Esophagus muscularis mucosa (tissue), 4 donors: Measurements from ENCODE around the gene APEX1. TPM values are rescaled to one million over a fixed set of nuclear protein-coding genes. Genes with fewer than 3 reads are reported as not detected.
A peak's percentile ranks its signal among the peaks of the same experiment; 100 is the strongest.

Experiments used
- DNase-seq: peaks from one replicate; pipeline ENCODE4 v3.0.0-alpha.2; 2017; ENCODE audit errors: extremely low spot score
- H3K27ac ChIP-seq, 4 donors: fragments of 200-600 bp; sonication (generic); replicated peaks in 1 of 4; 1 replicate in 3 of 4; 2 replicates in 1 of 4; pipeline ENCODE4 v1.5.1; 2016 to 2019; ENCODE audit warnings: mild to moderate bottlenecking in 1 of 4
- H3K27me3 ChIP-seq, 4 donors: fragments of 200-600 bp; sonication (generic); one replicate each; pipeline versions ENCODE4 v1.5.1 to v1.6.0; 2016 to 2019
- H3K36me3 ChIP-seq, 4 donors: fragments of 200-600 bp; sonication (generic); one replicate each; pipeline ENCODE4 v1.5.1; 2016 to 2019
- H3K4me1 ChIP-seq, 4 donors: fragments of 200-600 bp; sonication (generic); one replicate each; pipeline ENCODE4 v1.5.1; 2016 to 2019
- H3K4me3 ChIP-seq, 4 donors: fragments of 200-600 bp; sonication (generic); 1 replicate in 2 of 4; 2 replicates in 2 of 4; pipeline ENCODE4 v1.5.1; 2016 to 2019; ENCODE audit warnings: mild to moderate bottlenecking in 4 of 4, moderate library complexity in 1 of 4
- H3K9me3 ChIP-seq, 4 donors: fragments of 200-600 bp; sonication (generic); 1 replicate in 3 of 4; 2 replicates in 1 of 4; pipeline ENCODE4 v1.5.1; 2016 to 2019
- CTCF ChIP-seq, 3 experiments: fragments of 200-600 bp in 2 of 3; fragments of 450-650 bp in 1 of 3; sonication (generic) in 2 of 3; IDR thresholded peaks; one replicate each; pipeline ENCODE4 v1.5.1; 2017 to 2019; ENCODE audit warnings: antibody characterized with exemption in 3 of 3, mild to moderate bottlenecking in 2 of 3, moderate library complexity in 1 of 3
- EP300 ChIP-seq: sonication (generic); formaldehyde crosslinking; IDR thresholded peaks from one replicate; pipeline ENCODE4 v1.6.1; 2017; ENCODE audit warnings: antibody characterized with exemption
- POLR2A ChIP-seq: fragments of 450-650 bp; IDR thresholded peaks from one replicate; pipeline ENCODE4 v1.6.1; 2017; ENCODE audit warnings: antibody characterized with exemption, moderate library complexity, mild to moderate bottlenecking, low read depth
- POLR2AphosphoS5 ChIP-seq, 2 donors: sonication (generic); formaldehyde crosslinking; IDR thresholded peaks; one replicate each; pipeline ENCODE4 v1.6.1; 2017; ENCODE audit warnings: antibody characterized with exemption in 2 of 2
- WGBS: methylation state at CpG from one replicate; pipeline ENCODE4 v1.1.5; 2018; 5-methylcytosine and 5-hydroxymethylcytosine counted together
- intact Hi-C: fragments of 100-400 bp; cut with DNase I; formaldehyde crosslinking; loops from one replicate; pipeline ENCODE4 v1.15.1; 2023
- total RNA-seq, 4 donors: library from RNA; depleted of rRNA; stranded (reverse); fragments of >200 nt; gene quantifications; one replicate each; pipeline versions ENCODE4 v1.1.0 to v1.2.1, GENCODE V29; 2016

APEX1 gene
- total RNA-seq, 4 donors from 2014 or later = 101 to 105 (median 104) TPM

- TF ChIP-seq CTCF (IDR thresholded peaks at IDR 0.05) (no peak), POLR2AphosphoS5 (IDR thresholded peaks at IDR 0.05) (peak; percentile 31 to 32)
- no peaks in the 10 kb centered on the region for H3K9me3 ChIP-seq
- H3K36me3 ChIP-seq = no peaks in the 10 kb centered on the region
- H3K27ac ChIP-seq = peak overlapping the region; percentile 63 to 82 (median 73)
- no peak for DNase-seq
- peaks cover 10 to 34% (median 24%) of the 10 kb centered on the region in 4 donors for H3K4me1 ChIP-seq
- peaks cover 0 to 24% (median 0%) of the 10 kb centered on the region in 4 donors for H3K27me3 ChIP-seq
- WGBS = 27% methylated on average over 36 of the region's 44 CpGs
- H3K4me3 ChIP-seq = peak overlapping the region; percentile 45 to 54 (median 47)
- intact Hi-C loops = no loop called here
Measured at GRCh38 chr14:20434701-20435581, 20.1 kb upstream of the APEX1 start.

- Histone ChIP-seq H3K4me3 (peak within 1 kb of the TSS; percentile 45 to 54 (median 47)), H3K27ac (peak within 1 kb of the TSS; percentile 63 to 82 (median 73)), H3K27me3 (peaks cover 0 to 24% (median 0%) of the 10 kb centered on the region in 4 donors), H3K36me3 (no peaks in the 10 kb centered on the region), H3K4me1 (peaks cover 10 to 29% (median 18%) of the 10 kb centered on the region in 4 donors), H3K9me3 (no peaks in the 10 kb centered on the region)
- TF ChIP-seq CTCF (IDR thresholded peaks at IDR 0.05) (no peak), POLR2A (no peak), POLR2AphosphoS5 (IDR thresholded peaks at IDR 0.05) (no peak), EP300 (no peak)
- intact Hi-C loops = no loop called here
- DNase-seq = no peak
- WGBS = 81% methylated on average over 14 of the region's 17 CpGs
Measured at GRCh38 chr14:20435582-20436362, 19.3 kb upstream of the APEX1 start, which contains the start of gene KLHL33. KLHL33 (minus strand) TSS chr14:20436166; CDS start chr14:20435811, 355 bp downstream.

GRCh38 chr14:20436363-20436755, 18.7 kb upstream of the APEX1 start:
- H3K36me3 ChIP-seq = no peaks in the 10 kb centered on the region
- intact Hi-C loops = no loop called here
- no peak overlapping the region for H3K4me3 ChIP-seq
- peaks cover 0 to 24% (median 0%) of the 10 kb centered on the region in 4 donors for H3K27me3 ChIP-seq
- H3K27ac ChIP-seq = peak overlapping the region in 1 of 4 donors; percentile 82
- H3K9me3 ChIP-seq = no peaks in the 10 kb centered on the region
- TF ChIP-seq POLR2AphosphoS5 (IDR thresholded peaks at IDR 0.05) = no peak
- TF ChIP-seq POLR2A = no peak
- no peak for TF ChIP-seq CTCF (IDR thresholded peaks at IDR 0.05)
- TF ChIP-seq EP300 = no peak
- DNase-seq = no peak
- 92% methylated on average over 4 of the region's 4 CpGs for whole genome bisulfite sequencing
- H3K4me1 ChIP-seq = peaks cover 10 to 29% (median 18%) of the 10 kb centered on the region in 4 donors

GRCh38 chr14:20438664-20439063, 16.4 kb upstream of the APEX1 start:
- intact Hi-C loops = no loop called here
- WGBS = 93% methylated on average over 7 of the region's 7 CpGs

More at GRCh38 chr14:20438664-20439063, 16.4 kb upstream of the APEX1 start:
- Histone ChIP-seq H3K9me3 (no peaks in the 10 kb centered on the region), H3K36me3 (no peaks in the 10 kb centered on the region), H3K4me1 (peaks cover 10 to 27% (median 19%) of the 10 kb centered on the region in 4 donors), H3K27me3 (peaks cover 0 to 24% (median 0%) of the 10 kb centered on the region in 4 donors), H3K4me3 (no peak overlapping the region), H3K27ac (no peak overlapping the region)
- TF ChIP-seq EP300 (no peak), CTCF (IDR thresholded peaks at IDR 0.05) (no peak), POLR2AphosphoS5 (IDR thresholded peaks at IDR 0.05) (no peak), POLR2A (no peak)
- no peak for DNase-seq
